OCI-M2 (cell line): ENCODE measurements around the gene SIGLEC12.
"Not testable (repeated sequence)": the region's sequence is repeated elsewhere in the genome, so short reads cannot be mapped to it uniquely, and the experiment has no call there.

ENCODE experiments used
- DNase-seq: peaks from one replicate; lab custom pipeline; 2025; ENCODE audit not compliant: unreplicated experiment; lab: John Stamatoyannopoulos, UW

Gene SIGLEC12

GRCh38 chr19:51460164-51460992 lies 41.2 kb downstream of the SIGLEC12 start:
- no peak for DNase-seq

- no peak for DNase-seq
Observed at GRCh38 chr19:51458899-51459505, 42.6 kb downstream of the SIGLEC12 start.

- DNase-seq = no peak
Observed at GRCh38 chr19:51458051-51458645, 43.5 kb downstream of the SIGLEC12 start, which contains the start of gene SIGLEC8. TSS of gene SIGLEC8 (minus strand) at chr19:51458454. CDS start at chr19:51458387, 67 bp downstream.

GRCh38 chr19:51457351-51458013 lies 44.1 kb downstream of the SIGLEC12 start:
- no peak for DNase-seq

- no peak for DNase-seq
Observed at GRCh38 chr19:51456541-51457290, 44.9 kb downstream of the SIGLEC12 start.

- no peak for DNase-seq
Observed at GRCh38 chr19:51450730-51451307, 50.8 kb downstream of the SIGLEC12 start.

- no peak for DNase-seq
Observed at GRCh38 chr19:51448411-51449016, 53.1 kb downstream of the SIGLEC12 start.

GRCh38 chr19:51448011-51448410 lies 53.6 kb downstream of the SIGLEC12 start:
- no peak for DNase-seq

- not testable (repeated sequence) for DNase-seq
Observed at GRCh38 chr19:51447510-51447909, 54.1 kb downstream of the SIGLEC12 start.

- no peak for DNase-seq
Observed at GRCh38 chr19:51441410-51442390, 59.9 kb downstream of the SIGLEC12 start.
